RWPE1 (cell line): ENCODE results near the gene SSMEM1.
"Not testable (repeated sequence)": the region's sequence is repeated elsewhere in the genome, so short reads cannot be mapped to it uniquely, and the experiment has no call there.

Experiments used
- CTCF ChIA-PET: fragments of 350-600 bp; sonication (Branson Sonifier 250); formaldehyde crosslinking; extraction: SDS; loops from one replicate; lab custom pipeline; 2021; lab: Yijun Ruan, JAX
- POLR2A ChIA-PET: fragments of 400-600 bp; formaldehyde crosslinking; extraction: SDS; loops from one replicate; lab custom pipeline; 2020; ENCODE audit warnings: antibody characterized with exemption; ENCODE audit not compliant: low non-redundant PET; lab: Yijun Ruan, JAX
- DNase-seq: peaks from one replicate; pipeline ENCODE4 v3.0.0; 2012; ENCODE audit warnings: low spot score
- H3K27ac ChIP-seq: fragments of 450-650 bp; 2 replicates; pipeline ENCODE4 v1.5.1; 2017
- TF ChIP-seq, protein P1 (sequence below): fragments of 450-650 bp; conservative IDR thresholded peaks from 2 replicates; pipeline ENCODE4 v1.5.1; 2017; ENCODE audit warnings: low read depth, mild to moderate bottlenecking

SSMEM1 gene

DNA sequence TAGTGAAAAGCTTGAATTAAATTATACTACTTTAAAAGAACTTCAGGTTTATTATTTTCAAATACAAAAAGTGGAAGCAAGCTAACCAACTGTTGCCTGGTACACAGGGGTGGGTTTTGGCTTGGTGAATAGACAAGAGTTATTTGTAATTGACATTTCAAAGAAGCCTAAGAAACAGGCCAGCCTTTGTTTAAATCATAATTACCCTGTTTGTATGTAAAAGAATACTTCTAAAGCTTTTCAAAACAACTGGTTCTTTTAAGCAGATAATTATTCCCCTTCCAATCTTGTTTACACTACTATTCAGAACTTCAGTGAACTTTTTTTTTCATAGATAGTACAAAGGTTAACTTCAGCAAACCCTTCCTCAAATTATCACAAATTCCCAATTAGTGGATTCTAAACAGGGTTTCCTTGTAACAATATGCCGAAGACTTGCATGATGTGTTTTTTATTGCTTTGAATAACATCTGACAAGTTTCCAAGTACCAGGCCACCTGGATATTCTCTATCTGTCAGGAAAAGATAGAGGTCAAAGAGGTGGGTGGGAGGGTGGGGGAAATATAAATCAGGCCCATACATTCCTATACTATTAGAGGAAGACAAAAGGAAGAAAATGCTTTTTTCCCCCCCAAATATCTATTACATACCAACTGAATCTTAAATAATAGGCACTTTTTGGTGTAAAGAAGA is 20.4 kb downstream of the SSMEM1 start:
- no peak overlapping the region for H3K27ac ChIP-seq
- DNase-seq, result no peak
- ChIA-PET POLR2A (no interaction called here), CTCF (no interaction called here)
- TF ChIP-seq, protein P1, sequence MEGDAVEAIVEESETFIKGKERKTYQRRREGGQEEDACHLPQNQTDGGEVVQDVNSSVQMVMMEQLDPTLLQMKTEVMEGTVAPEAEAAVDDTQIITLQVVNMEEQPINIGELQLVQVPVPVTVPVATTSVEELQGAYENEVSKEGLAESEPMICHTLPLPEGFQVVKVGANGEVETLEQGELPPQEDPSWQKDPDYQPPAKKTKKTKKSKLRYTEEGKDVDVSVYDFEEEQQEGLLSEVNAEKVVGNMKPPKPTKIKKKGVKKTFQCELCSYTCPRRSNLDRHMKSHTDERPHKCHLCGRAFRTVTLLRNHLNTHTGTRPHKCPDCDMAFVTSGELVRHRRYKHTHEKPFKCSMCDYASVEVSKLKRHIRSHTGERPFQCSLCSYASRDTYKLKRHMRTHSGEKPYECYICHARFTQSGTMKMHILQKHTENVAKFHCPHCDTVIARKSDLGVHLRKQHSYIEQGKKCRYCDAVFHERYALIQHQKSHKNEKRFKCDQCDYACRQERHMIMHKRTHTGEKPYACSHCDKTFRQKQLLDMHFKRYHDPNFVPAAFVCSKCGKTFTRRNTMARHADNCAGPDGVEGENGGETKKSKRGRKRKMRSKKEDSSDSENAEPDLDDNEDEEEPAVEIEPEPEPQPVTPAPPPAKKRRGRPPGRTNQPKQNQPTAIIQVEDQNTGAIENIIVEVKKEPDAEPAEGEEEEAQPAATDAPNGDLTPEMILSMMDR, result no peak

DNA sequence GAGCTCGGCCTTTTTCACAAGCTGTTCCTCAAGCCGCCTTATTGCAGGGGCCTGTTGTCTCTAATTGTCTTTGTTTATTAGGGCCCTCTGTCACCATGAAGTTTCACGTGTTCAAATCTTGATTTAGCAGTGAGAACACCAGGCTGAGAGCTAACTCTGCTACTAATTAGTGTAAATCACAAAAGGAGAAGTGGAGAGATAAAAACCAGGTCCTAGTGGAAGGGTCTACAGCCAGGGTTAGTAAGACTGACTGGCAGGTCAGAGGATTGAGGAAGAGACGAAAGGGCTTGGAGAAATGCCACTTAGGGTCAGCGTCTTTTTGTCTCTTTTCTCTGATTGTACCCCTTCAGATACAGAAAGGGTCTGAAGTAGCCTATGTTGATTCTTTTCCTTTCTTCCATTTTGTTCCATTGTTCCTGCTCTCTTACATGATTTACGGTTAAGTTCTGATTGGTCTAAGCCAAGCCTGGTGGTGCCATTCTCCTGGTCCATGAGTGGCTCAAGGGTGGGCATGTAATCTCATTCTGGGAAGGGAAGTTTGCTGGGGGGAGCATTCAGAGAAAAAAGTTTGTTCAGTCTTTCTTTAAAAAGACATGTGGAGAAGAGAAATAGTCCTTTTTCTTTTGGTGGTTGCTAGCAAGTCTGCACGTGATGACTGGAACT is 21.3 kb downstream of the SSMEM1 start:
- no peak for DNase-seq
- H3K27ac ChIP-seq, result no peak overlapping the region
- ChIA-PET POLR2A (no interaction called here), CTCF (no interaction called here)
- TF ChIP-seq, protein P1, result no peak

DNA sequence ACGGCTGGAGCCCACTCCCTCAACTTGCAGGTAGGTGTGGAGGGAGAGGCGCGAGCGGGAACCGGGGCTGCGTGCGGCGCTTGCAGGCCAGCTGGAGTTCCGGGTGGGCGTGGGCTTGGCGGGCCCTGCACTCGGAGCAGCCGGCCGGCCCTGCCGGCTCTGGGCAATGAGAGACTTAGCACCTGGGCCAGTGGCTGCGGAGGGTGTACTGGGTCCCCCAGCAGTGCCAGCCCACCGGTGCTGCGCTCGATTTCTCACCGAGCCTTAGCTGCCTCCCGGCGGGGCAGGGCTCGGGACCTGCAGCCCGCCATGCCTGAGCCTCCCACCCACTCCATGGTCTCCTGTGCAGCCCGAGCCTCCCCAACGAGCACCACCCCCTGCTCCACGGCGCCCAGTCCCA is 22.3 kb downstream of the SSMEM1 start:
- CTCF ChIA-PET, POLR2A ChIA-PET, H3K27ac ChIP-seq, DNase-seq: not testable (repeated sequence)

DNA sequence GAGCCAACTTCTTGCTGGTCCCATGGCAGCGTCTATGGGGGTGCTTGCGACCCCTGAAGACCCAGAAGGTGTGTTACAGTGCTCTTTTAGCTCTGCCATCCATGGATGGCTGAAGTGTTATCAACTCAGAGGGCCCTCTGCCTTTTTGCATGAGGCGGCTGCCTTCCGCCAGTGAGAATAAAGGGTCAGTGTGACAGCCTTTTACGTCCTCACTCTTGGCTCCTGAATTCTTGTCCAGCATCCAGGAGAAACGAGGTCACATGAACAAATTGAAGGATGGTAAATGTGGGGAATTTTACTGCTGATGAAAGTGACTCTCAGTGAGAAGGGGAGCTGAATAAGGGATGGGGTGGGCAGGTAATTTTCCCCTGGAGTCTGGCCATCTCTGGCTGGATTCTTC is 24.1 kb downstream of the SSMEM1 start:
- ChIA-PET POLR2A (no interaction called here), CTCF (no interaction called here)
- H3K27ac ChIP-seq, result no peak overlapping the region
- DNase-seq, result no peak
- TF ChIP-seq, protein P1, result no peak

GRCh38 chr7:130232209-130232608 is 24.5 kb downstream of the SSMEM1 start:
- ChIA-PET CTCF (no interaction called here), POLR2A (no interaction called here)
- H3K27ac ChIP-seq, result no peak overlapping the region
- no peak for DNase-seq
- TF ChIP-seq, protein P1, result no peak

DNA sequence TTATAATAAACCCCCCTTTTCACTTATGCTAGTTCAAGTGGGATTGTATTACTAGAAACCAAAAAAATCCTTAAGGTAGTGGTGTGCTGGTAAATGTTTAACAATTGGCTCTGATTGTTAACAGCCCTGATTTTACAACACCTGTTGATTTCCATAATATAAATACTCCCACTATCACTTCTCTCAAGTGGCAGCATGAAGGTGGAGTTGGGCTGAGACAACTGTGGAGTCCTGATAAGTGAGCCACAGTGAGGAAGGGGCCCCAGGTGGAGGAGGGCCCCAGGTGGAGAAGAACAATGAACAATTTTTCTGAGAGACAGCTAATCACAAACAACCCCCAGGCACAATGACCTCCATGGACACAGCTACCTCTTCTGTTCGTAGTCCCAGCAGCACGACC is 26.4 kb downstream of the SSMEM1 start:
- H3K27ac ChIP-seq, result no peak overlapping the region
- DNase-seq, result no peak
- TF ChIP-seq, protein P1, result no peak
- POLR2A ChIA-PET, result no interaction called here
- CTCF ChIA-PET, result no interaction called here

- CTCF ChIA-PET, result not testable (repeated sequence)
Observed at GRCh38 chr7:130236361-130236760, 28.7 kb downstream of the SSMEM1 start.

More at GRCh38 chr7:130236361-130236760, 28.7 kb downstream of the SSMEM1 start:
- DNase-seq, H3K27ac ChIP-seq, POLR2A ChIA-PET: not testable (repeated sequence)
